Stimulated activated CD4-positive, alpha-beta T cell treated with anti-CD3 and anti-CD28 coated beads, Interleukin-2, amount 100 ng/mL, for 24 hours (primary cell): ENCODE measurements around the gene BAG3.
"Not testable (repeated sequence)": the region's sequence is repeated elsewhere in the genome, so short reads cannot be mapped to it uniquely, and the experiment has no call there.

ENCODE experiments used
- DNase-seq, 2 donors: peaks; one replicate each; pipeline ENCODE4 v3.0.0-alpha.2; 2020

The BAG3 gene

GRCh38 chr10:119650692-119651513 lies at the start of gene BAG3:
TSS of gene BAG3 (plus strand) at chr10:119651380. CDS start at chr10:119651676, 296 bp downstream.
- DNase-seq, result peak; percentile 81 to 84

GRCh38 chr10:119602241-119603095 lies 48.7 kb upstream of the BAG3 start:
- peak in 1 of 2 donors; percentile 31 for DNase-seq

GRCh38 chr10:119604468-119604867 lies 46.7 kb upstream of the BAG3 start:
- no peak for DNase-seq

GRCh38 chr10:119608316-119609155 lies 42.6 kb upstream of the BAG3 start:
- peak; percentile 35 to 38 for DNase-seq

- DNase-seq, result no peak
These were observed 41.7 kb upstream of the BAG3 start for GRCh38 chr10:119609516-119609915.

GRCh38 chr10:119611433-119611832 lies 39.7 kb upstream of the BAG3 start:
- no peak for DNase-seq

GRCh38 chr10:119613741-119614140 lies 37.4 kb upstream of the BAG3 start:
- DNase-seq, result no peak

- DNase-seq, result no peak
These were observed 36.5 kb upstream of the BAG3 start for GRCh38 chr10:119614686-119615085.

GRCh38 chr10:119616882-119617570 lies 34.2 kb upstream of the BAG3 start:
- peak; percentile 26 to 27 for DNase-seq

GRCh38 chr10:119619215-119619614 lies 32.0 kb upstream of the BAG3 start:
- DNase-seq, result no peak

GRCh38 chr10:119619811-119620210 lies 31.4 kb upstream of the BAG3 start:
- DNase-seq, result not testable (repeated sequence)

GRCh38 chr10:119620241-119621077 lies 30.7 kb upstream of the BAG3 start:
- no peak for DNase-seq

- no peak for DNase-seq
These were observed 30.1 kb upstream of the BAG3 start for GRCh38 chr10:119621078-119621384.

GRCh38 chr10:119625570-119626280 lies 25.5 kb upstream of the BAG3 start:
- DNase-seq, result no peak

- no peak for DNase-seq
These were observed 20.9 kb upstream of the BAG3 start for GRCh38 chr10:119630300-119630699.

GRCh38 chr10:119633538-119634218 lies 17.5 kb upstream of the BAG3 start:
- DNase-seq, result no peak

GRCh38 chr10:119634219-119634544 lies 17.0 kb upstream of the BAG3 start:
- no peak for DNase-seq

GRCh38 chr10:119637631-119638030 lies 13.5 kb upstream of the BAG3 start:
- DNase-seq, result no peak

GRCh38 chr10:119638982-119639381 lies 12.2 kb upstream of the BAG3 start:
- DNase-seq, result no peak

GRCh38 chr10:119640384-119640783 lies 10.8 kb upstream of the BAG3 start:
- no peak for DNase-seq
